Inferior parietal cortex (tissue), 1 donor: ENCODE data around the gene SMIM28.

Source experiments
- DNase-seq: peaks from one replicate; pipeline ENCODE4 v3.0.0-alpha.2; 2016; ENCODE audit errors: extremely low spot score

SMIM28 gene

GRCh38 chr6:138430361-138431145 is 52.8 kb downstream of the SMIM28 start:
- peak; percentile 44 for DNase-seq

- DNase-seq, result no peak
These were observed 53.8 kb downstream of the SMIM28 start for GRCh38 chr6:138431256-138432062.

- DNase-seq, result no peak
These were observed 54.3 kb downstream of the SMIM28 start for GRCh38 chr6:138432063-138432356.
